ENCODE results near the gene CLIP1. TPM values are rescaled to one million over a fixed set of nuclear protein-coding genes. Genes with fewer than 3 reads are reported as not detected.

Gene CLIP1
- total and polyA plus RNA-seq, 2 of the 8 experiments (the other 6 are each of a cell fraction or from before 2014, with no cell fraction given): 19.0 to 27.6 TPM

DNA sequence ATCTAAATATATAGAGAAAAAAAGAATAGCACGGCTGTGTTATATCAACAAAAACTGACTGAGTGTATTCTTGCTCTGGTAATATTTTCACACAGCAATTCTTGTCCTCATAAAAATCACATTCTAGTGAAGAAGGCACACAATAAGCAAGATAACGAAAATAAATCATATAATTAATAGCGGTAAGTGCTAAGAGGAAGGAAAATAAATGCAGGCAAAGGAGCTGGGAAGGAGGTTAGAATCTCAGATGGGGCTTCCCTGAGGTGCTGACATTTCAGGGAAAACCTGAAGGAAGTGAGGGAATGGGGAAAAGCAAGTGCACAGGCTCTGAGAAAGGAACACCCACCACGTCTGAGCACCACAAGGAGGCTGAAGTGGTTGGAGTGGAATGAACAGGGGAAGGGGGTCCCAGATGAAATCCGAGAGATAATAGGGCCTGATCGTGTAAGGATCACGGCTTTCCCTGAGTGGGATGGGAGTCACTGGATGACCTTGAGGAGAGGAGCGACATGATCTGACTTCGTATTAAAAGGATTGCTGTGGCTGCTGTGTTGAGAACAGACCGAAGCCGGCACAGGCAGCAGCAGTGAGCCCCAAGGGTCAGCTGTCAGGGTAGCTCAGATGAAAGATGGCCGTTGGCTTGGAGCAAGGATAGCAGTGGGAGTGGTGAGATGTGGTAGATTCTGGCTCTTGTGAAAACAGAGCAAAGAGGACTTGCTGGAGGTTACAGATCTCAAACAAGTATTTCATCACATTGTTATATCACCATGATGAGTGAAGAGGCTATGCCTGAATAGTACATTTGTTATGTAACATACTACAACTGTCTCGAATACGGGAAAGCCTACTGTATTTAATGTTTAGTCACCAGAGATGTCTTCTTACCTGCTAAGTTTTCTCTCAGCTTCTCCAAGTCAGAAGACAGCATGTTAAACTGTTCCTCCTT lies 89.1 kb downstream of the CLIP1 start (continued):
- no peak for TF ChIP-seq EGR1 (IDR thresholded peaks at IDR 0.05; ENCODE audit: borderline replicate concordance, low read depth, low read length)
- no peak for TF ChIP-seq GABPA (IDR thresholded peaks at IDR 0.05; ENCODE audit: borderline replicate concordance, insufficient read depth, low read length)
- TF ChIP-seq, protein P1, sequence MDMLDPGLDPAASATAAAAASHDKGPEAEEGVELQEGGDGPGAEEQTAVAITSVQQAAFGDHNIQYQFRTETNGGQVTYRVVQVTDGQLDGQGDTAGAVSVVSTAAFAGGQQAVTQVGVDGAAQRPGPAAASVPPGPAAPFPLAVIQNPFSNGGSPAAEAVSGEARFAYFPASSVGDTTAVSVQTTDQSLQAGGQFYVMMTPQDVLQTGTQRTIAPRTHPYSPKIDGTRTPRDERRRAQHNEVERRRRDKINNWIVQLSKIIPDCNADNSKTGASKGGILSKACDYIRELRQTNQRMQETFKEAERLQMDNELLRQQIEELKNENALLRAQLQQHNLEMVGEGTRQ (IDR thresholded peaks at IDR 0.05; ENCODE audit: low read length): no peak
- TF ChIP-seq ZNF274 (IDR thresholded peaks at IDR 0.05; ENCODE audit: borderline replicate concordance, extremely low read depth, low read length): no peak

Measured in H1 (cell line).